IPS-18a (cell line): ENCODE measurements around the gene DYSF.

ENCODE experiments used
- H3K27ac ChIP-seq: one replicate; pipeline ENCODE4 v1.5.1; 2013; ENCODE audit warnings: low read length
- H3K27me3 ChIP-seq: one replicate; pipeline ENCODE4 v1.6.1; 2013; ENCODE audit warnings: mild to moderate bottlenecking, low read length; ENCODE audit not compliant: control insufficient read depth, insufficient read depth
- H3K36me3 ChIP-seq: one replicate; pipeline ENCODE4 v1.6.1; 2013; ENCODE audit warnings: low read depth, low read length; ENCODE audit not compliant: control insufficient read depth
- H3K4me1 ChIP-seq: one replicate; pipeline ENCODE4 v1.6.1; 2013; ENCODE audit warnings: low read depth, low read length; ENCODE audit not compliant: control insufficient read depth
- H3K4me3 ChIP-seq: one replicate; pipeline ENCODE4 v1.5.1; 2013; ENCODE audit warnings: low read length
- H3K9ac ChIP-seq: one replicate; pipeline ENCODE4 v1.6.1; 2013; ENCODE audit warnings: mild to moderate bottlenecking, low read length, moderate library complexity
- H3K9me3 ChIP-seq: one replicate; pipeline ENCODE4 v1.6.1; 2013; ENCODE audit warnings: low read depth, low read length; ENCODE audit not compliant: control insufficient read depth

The DYSF gene

GRCh38 chr2:71669628-71670429 is 216.5 kb downstream of the DYSF start:
- H3K9ac ChIP-seq: no peak overlapping the region
- H3K36me3 ChIP-seq: no peaks in the 10 kb centered on the region
- no peak overlapping the region for H3K27ac ChIP-seq
- no peaks in the 10 kb centered on the region for H3K4me1 ChIP-seq
- H3K4me3 ChIP-seq: no peak overlapping the region
- no peaks in the 10 kb centered on the region for H3K9me3 ChIP-seq
- H3K27me3 ChIP-seq: no peaks in the 10 kb centered on the region

DNA sequence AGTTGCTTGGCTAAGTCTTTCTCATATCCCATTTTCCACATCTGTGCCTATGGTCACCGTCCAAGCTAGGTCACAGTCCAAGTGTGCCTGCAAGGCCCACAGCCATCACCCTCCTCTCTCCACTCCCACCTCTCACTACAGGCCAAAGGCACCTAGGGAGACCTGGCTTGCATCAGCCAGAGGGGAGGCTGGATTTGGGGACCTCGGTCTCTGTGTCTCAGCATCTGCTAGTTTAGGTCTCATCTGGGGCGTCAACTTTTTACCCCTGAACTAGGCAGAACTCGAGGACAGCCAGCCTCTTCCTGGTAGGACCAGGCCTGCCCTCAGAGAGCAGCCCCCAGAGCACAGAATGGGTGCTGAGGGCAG is 217.1 kb downstream of the DYSF start:
- Histone ChIP-seq H3K27ac (no peak overlapping the region), H3K9me3 (no peaks in the 10 kb centered on the region), H3K4me1 (no peaks in the 10 kb centered on the region), H3K9ac (no peak overlapping the region), H3K27me3 (no peaks in the 10 kb centered on the region), H3K4me3 (no peak overlapping the region), H3K36me3 (no peaks in the 10 kb centered on the region)

DNA sequence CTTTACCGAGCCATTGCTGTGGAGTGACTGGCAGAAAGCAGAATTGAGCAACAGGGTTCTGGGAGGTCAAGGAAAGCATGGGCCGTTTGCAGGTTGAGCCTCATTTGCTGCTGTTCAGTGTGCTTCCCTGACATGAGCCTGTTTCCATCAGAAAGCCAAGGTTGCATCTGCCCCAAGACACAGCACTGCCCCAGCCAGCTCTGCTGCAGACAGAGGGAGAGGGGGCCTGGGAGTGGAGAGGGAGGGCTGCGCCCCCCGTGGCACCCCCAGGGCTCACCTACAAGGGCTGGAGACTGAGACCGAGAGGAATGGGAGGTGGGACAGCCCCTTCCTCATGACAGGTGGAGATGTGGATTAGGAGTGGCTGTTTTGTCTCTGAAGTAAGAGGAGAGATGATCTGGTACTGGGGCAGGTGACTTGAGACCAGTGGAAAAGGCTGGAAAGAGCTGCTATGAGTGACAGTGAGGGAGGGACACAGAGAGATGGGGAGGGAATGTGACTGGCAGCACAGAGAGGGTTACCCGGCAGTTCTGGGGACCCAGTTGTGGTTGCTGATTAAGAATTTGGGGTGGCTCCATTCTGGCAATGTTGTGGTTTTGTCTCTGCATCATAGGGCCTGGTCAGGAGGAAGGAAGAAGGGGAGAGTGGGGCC is 218.0 kb downstream of the DYSF start:
- H3K27me3 ChIP-seq: no peaks in the 10 kb centered on the region
- H3K36me3 ChIP-seq: no peaks in the 10 kb centered on the region
- H3K4me3 ChIP-seq: no peak overlapping the region
- no peak overlapping the region for H3K9ac ChIP-seq
- H3K27ac ChIP-seq: no peak overlapping the region
- H3K4me1 ChIP-seq: no peaks in the 10 kb centered on the region
- H3K9me3 ChIP-seq: no peaks in the 10 kb centered on the region

- H3K9me3 ChIP-seq: no peaks in the 10 kb centered on the region
- H3K4me3 ChIP-seq: no peak overlapping the region
- H3K36me3 ChIP-seq: no peaks in the 10 kb centered on the region
- no peaks in the 10 kb centered on the region for H3K4me1 ChIP-seq
- no peak overlapping the region for H3K27ac ChIP-seq
- H3K27me3 ChIP-seq: no peaks in the 10 kb centered on the region
- H3K9ac ChIP-seq: no peak overlapping the region
Measured at GRCh38 chr2:71671895-71672825, 218.8 kb downstream of the DYSF start.

DNA sequence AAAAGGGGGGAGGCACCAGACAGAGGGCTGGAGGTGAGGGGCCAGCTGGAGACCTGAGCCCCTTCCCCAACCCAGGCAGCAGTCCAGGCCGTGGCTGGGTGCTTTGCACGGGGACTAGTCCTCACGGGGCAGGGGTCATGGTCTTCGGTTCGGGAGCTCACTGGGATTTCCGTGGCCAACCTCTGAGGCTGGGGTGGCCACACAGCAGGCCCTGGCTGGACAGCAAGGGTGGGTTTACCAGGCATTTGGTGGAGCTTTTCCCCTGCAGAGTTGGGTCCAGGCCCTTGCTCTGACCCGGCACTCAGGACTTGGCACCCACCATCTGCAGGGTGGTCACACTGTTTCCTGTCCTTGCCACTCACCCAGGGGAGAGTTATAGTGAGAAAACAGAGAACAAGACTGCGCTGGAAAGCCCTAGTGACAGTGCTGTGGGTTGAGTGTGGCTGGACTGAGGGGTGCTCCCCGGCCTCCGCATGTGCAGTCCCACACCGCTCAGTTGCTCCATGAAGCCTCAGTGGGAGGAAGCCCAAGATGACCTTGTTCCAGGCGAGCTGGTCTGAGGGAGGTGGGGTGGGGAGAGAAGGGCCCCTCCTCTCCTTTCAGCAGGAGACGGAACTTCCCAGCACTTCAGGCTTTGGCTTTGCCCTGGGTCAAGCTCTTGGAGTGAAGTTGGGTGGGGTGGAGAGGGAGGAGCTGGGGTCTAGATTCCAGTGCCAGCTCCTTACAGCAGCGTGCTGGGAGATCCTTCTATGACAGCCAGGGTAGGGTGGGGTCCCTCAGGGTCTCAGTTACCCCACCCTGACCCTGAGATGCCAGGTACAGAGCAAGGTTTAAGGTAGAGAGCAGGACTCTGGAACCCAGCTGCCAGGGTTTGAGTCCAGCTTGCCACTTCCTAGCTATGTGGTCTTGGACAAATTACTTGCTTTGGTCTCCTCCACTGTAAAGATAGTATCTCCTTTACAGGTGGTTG is 219.8 kb downstream of the DYSF start:
- Histone ChIP-seq H3K27me3 (no peaks in the 10 kb centered on the region), H3K36me3 (no peaks in the 10 kb centered on the region), H3K9me3 (no peaks in the 10 kb centered on the region), H3K9ac (no peak overlapping the region), H3K4me3 (no peak overlapping the region), H3K27ac (no peak overlapping the region), H3K4me1 (no peaks in the 10 kb centered on the region)

- Histone ChIP-seq H3K4me1 (no peaks in the 10 kb centered on the region), H3K4me3 (no peak overlapping the region), H3K27ac (no peak overlapping the region), H3K27me3 (no peaks in the 10 kb centered on the region), H3K9me3 (no peaks in the 10 kb centered on the region), H3K36me3 (no peaks in the 10 kb centered on the region), H3K9ac (no peak overlapping the region)
Measured at GRCh38 chr2:71674158-71674851, 220.9 kb downstream of the DYSF start.

DNA sequence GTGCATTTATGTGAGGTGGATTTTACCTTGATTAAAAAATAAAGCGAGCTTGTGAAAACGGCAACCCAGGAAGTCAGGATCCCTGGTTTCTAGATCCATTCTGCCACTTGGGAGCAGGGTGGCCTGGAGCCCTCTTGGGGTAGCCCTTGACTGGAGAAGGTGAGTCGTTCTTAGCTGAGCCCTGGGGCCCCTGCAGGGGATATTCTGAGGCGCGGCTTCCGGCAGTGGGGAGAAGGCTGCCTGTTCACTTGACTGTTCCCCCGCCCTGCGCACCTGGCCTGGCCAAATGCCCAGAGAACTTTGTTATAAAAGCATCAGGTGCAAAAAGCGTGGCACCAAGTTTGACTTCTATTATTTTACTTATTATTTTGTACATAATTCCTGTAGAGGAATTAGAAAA is 221.9 kb downstream of the DYSF start:
- Histone ChIP-seq H3K4me1 (no peaks in the 10 kb centered on the region), H3K9ac (no peak overlapping the region), H3K27ac (no peak overlapping the region), H3K4me3 (no peak overlapping the region), H3K9me3 (no peaks in the 10 kb centered on the region), H3K27me3 (no peaks in the 10 kb centered on the region), H3K36me3 (no peaks in the 10 kb centered on the region)

GRCh38 chr2:71678874-71679273 is 225.5 kb downstream of the DYSF start:
- H3K27me3 ChIP-seq: no peaks in the 10 kb centered on the region
- no peak overlapping the region for H3K4me3 ChIP-seq
- no peaks in the 10 kb centered on the region for H3K9me3 ChIP-seq
- H3K36me3 ChIP-seq: no peaks in the 10 kb centered on the region
- H3K4me1 ChIP-seq: no peaks in the 10 kb centered on the region
- no peak overlapping the region for H3K9ac ChIP-seq
- H3K27ac ChIP-seq: no peak overlapping the region

GRCh38 chr2:71679491-71679890 is 226.1 kb downstream of the DYSF start:
- Histone ChIP-seq H3K36me3 (no peaks in the 10 kb centered on the region), H3K27me3 (no peaks in the 10 kb centered on the region), H3K4me1 (no peaks in the 10 kb centered on the region)

GRCh38 chr2:71680925-71681324 is 227.6 kb downstream of the DYSF start:
- Histone ChIP-seq H3K9me3 (no peaks in the 10 kb centered on the region), H3K36me3 (no peaks in the 10 kb centered on the region), H3K9ac (no peak overlapping the region), H3K4me1 (no peaks in the 10 kb centered on the region), H3K27ac (no peak overlapping the region), H3K4me3 (no peak overlapping the region), H3K27me3 (no peaks in the 10 kb centered on the region)

More at GRCh38 chr2:71679491-71679890, 226.1 kb downstream of the DYSF start:
- Histone ChIP-seq H3K9ac (no peak overlapping the region), H3K9me3 (no peaks in the 10 kb centered on the region), H3K27ac (no peak overlapping the region), H3K4me3 (no peak overlapping the region)
